Retinal pigment epithelial cell (primary cell): ENCODE data around the gene C9.
"Not testable (repeated sequence)": the region's sequence is repeated elsewhere in the genome, so short reads cannot be mapped to it uniquely, and the experiment has no call there.

Source experiments
- DNase-seq: peaks from one replicate; pipeline ENCODE4 v3.0.0-alpha.2; 2010; ENCODE audit warnings: low read depth
- H3K4me3 ChIP-seq: 2 replicates; pipeline ENCODE4 v1.5.1; 2011; ENCODE audit warnings: mild to moderate bottlenecking, low read length, control low read depth, moderate library complexity
- TF ChIP-seq, protein P1 (sequence below): conservative IDR thresholded peaks from 2 replicates; pipeline ENCODE4 v1.5.1; 2011; ENCODE audit warnings: low read depth, low read length, control low read depth, inconsistent platforms

Gene C9

DNA sequence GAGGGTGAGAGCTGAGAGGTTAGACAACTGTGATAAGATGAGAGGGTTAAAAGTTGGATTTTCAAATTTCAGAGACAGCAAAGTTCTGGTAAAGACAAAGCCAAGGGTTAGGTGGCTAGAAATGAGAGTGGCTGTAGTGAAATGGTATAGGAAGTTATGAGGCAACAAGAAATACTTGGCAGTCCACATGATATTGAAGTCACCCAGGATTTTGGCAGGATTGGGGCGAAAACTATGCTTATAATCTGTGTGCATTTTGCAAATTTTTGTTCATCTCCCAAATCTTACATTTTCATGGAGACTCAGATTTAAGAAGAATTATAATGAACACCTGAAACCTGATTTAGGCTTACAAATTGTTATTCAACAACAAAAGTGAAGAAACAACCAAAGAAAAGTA, 35.6 kb downstream of the C9 start:
- no peak overlapping the region for H3K4me3 ChIP-seq
- DNase-seq = no peak
- TF ChIP-seq, protein P1, sequence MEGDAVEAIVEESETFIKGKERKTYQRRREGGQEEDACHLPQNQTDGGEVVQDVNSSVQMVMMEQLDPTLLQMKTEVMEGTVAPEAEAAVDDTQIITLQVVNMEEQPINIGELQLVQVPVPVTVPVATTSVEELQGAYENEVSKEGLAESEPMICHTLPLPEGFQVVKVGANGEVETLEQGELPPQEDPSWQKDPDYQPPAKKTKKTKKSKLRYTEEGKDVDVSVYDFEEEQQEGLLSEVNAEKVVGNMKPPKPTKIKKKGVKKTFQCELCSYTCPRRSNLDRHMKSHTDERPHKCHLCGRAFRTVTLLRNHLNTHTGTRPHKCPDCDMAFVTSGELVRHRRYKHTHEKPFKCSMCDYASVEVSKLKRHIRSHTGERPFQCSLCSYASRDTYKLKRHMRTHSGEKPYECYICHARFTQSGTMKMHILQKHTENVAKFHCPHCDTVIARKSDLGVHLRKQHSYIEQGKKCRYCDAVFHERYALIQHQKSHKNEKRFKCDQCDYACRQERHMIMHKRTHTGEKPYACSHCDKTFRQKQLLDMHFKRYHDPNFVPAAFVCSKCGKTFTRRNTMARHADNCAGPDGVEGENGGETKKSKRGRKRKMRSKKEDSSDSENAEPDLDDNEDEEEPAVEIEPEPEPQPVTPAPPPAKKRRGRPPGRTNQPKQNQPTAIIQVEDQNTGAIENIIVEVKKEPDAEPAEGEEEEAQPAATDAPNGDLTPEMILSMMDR = no peak

DNA sequence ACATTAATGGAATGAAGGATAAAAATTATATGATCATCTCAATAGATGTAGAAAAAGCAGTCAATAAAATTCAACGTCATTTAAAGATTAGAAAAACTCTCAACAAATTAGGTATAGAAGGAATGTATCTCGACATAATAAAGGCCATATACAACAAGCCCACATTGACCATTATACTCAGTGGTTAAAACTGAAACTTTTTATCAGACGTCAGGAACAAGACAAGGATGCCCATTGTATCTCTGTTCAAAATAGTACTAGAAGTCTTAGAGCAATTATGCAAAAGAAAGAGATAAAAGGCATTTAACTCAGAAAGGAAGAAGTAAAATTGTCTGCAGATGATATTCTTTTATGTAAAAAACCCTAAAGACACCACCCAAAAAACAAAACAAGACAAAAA, 40.8 kb downstream of the C9 start:
- TF ChIP-seq, protein P1 = no peak
- DNase-seq = no peak
- H3K4me3 ChIP-seq = no peak overlapping the region

DNA sequence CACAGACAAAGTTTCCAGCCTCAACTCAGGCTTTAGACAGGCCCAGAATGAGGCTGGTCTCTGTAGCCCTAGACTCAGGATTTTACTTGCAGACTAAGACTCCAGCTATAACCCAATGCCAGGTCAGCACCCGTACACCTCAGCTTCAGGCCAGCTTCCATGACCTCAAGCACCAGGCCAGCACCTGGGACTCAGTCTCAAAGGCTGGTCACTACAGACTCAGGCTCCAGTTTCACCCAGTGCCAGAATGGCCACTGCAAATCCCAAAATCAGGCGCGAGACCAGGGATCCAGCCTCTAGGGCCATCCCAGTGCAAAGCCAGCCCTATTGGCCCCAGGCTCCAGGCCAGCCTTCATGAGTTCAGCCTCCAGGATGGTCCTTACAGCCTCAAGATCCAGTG, 44.9 kb downstream of the C9 start:
- H3K4me3 ChIP-seq = no peak overlapping the region
- TF ChIP-seq, protein P1 = no peak
- DNase-seq = no peak

DNA sequence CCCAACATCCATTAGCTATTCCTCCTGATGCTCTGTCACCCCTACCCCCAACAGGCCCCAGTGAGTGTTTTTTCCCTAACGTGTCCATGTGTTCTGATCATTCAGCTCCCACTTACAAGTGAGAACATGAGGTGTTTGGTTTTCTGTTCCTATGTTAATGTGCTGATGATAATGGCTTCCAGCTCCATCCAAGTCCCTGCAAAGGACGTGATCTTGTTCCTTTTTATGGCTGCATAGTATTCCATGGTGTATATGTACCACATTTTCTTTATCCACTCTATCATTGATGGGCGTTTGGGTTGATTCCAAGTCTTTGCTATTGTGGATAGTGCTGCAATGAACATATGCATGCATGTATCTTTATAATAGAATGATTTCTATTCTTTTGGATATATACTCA, 47.8 kb downstream of the C9 start:
- H3K4me3 ChIP-seq, DNase-seq: not testable (repeated sequence)

DNA sequence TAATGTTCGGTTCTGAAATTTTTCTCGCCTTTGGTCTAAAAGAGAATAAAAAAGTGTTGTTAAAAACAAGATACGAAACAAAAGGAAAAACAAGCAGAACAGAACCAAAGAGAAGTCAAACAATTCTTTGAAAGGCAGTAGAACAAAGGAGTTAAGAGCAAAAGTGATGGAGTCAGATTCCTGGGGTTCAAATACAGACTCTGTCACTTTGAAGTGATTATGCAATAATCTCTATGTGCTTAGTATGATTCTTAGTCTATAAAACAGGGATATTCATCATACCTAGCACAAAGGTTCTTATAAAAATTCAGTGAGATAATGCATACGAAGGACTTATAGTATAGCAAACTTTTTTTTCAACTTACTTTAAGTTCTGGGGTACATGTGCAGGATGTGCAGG, 48.3 kb downstream of the C9 start:
- H3K4me3 ChIP-seq = no peak overlapping the region
- no peak for DNase-seq
- TF ChIP-seq, protein P1 = no peak

DNA sequence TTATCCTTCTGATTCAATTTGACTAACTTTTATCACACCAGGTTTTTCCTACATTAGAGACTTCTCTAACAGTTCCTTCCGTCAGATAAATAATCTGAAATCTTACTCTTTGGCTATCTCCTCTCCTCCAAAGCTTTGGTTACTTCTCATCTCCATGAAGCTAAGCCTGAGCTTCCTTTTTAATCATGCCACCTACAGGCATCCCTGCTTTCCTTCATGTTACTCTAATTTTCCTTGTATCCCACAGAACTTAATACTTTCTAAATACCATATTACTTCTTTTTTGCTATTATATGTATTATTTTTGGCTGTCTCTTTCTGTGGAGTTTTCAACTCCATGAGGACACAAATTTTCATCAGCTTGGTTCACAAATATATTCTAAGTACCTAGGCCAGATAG, 49.7 kb downstream of the C9 start:
- DNase-seq = no peak
- TF ChIP-seq, protein P1 = no peak
- H3K4me3 ChIP-seq = no peak overlapping the region

DNA sequence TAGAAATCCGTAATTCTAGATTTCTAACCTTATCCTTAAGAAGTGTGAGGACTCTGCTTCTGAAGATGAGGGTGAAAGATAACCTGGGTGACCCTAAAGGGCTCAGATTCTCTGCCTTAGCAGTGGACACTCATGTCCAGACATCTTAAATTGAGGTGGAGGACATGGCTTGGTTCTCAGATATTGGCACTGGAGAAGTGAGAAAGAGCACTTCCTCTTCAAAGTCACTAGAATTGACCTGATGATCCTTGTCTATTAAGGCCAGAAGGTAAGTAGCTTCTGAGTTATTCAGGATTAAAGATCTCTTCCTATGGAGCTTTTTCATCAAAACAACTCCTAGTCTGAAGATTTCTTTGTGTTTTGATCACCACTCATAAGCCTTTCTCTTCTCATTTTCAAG, 54.8 kb downstream of the C9 start:
- DNase-seq = no peak
- H3K4me3 ChIP-seq = no peak overlapping the region
- TF ChIP-seq, protein P1 = no peak

DNA sequence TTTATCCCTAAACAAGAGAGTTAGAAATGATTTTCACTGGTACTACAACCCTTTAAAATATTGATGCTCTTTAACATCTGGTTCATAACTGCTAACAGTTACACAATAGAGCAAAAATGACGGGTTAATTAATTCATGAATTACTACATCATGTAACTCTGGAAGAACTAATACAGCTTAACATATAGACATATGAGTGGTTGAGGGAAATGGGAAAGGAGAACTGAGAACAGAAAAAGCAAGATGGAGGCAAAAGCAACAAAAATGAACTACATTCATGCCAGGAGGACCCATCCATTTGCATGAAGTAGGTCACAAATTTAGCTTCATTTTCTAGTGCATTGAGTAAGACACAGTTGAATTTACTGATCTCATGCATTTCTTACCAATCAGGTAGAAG, 61.8 kb downstream of the C9 start:
- no peak for DNase-seq
- TF ChIP-seq, protein P1 = no peak
- H3K4me3 ChIP-seq = no peak overlapping the region
